ENCODE results near the gene MYL7. TPM values are rescaled to one million over a fixed set of nuclear protein-coding genes. Genes with fewer than 3 reads are reported as not detected.

The MYL7 gene
- total RNA-seq, 1 experiment from 2014 or later, result not detected

GRCh38 chr7:44145479-44145968 is 4.4 kb upstream of the MYL7 start:
- no peaks in the 10 kb centered on the region for H3K36me3 ChIP-seq (ENCODE audit: control insufficient read depth, insufficient read depth, low read length)
- CTCF ChIA-PET, result no interaction called here
- BruUV-seq (replicated peaks), result no TSS peak
- in situ Hi-C loops (cut with HindIII; ENCODE audit: low pct_unique_long_range_greater_than_20kb, low sequenced_read_pairs) (no loop called here), intact Hi-C loops (cut with micrococcal nuclease; ENCODE audit: unreplicated experiment) (no loop called here)
- H3K27ac ChIP-seq (ENCODE audit: low read length), result no peak overlapping the region
- H3K27me3 ChIP-seq (ENCODE audit: control insufficient read depth, insufficient read depth, low read length), result no peaks in the 10 kb centered on the region
- H3K4me1 ChIP-seq (ENCODE audit: control insufficient read depth, insufficient read depth, low read length), result no peaks in the 10 kb centered on the region
- H3K9me3 ChIP-seq (ENCODE audit: control insufficient read depth, insufficient read depth, low read depth, low read length), result no peaks in the 10 kb centered on the region
- no peak for TF ChIP-seq TCF7L2 (IDR thresholded peaks at IDR 0.05; ENCODE audit: low read depth, low read length)
- TF ChIP-seq POLR2AphosphoS5 (IDR thresholded peaks at IDR 0.05; ENCODE audit: low read depth, low read length), result no peak
- no peak for TF ChIP-seq REST (IDR thresholded peaks at IDR 0.05; ENCODE audit: insufficient read depth in 1 of 2, low read depth in 2 of 2, low read length in 1 of 2)
- no peak for TF ChIP-seq CTCF (IDR thresholded peaks at IDR 0.05)
- no peak for TF ChIP-seq SIN3A (IDR thresholded peaks at IDR 0.05; ENCODE audit: borderline replicate concordance, insufficient read depth, low read depth, low read length)
- DNase-seq (ENCODE audit: low read depth, low spot score) (no peak), ATAC-seq (no peak)
- peak overlapping the region in 1 of 2 experiments; percentile 23; a peak in 2 of 4 replicates for H3K4me3 ChIP-seq (ENCODE audit: low read depth in 2 of 2, low read length in 2 of 2)
- POLR2A ChIA-PET, result no interaction called here

- TF ChIP-seq CTCF (IDR thresholded peaks at IDR 0.05), result no peak
- no peak for TF ChIP-seq POLR2AphosphoS5 (IDR thresholded peaks at IDR 0.05; ENCODE audit: low read depth, low read length)
- no peak for TF ChIP-seq SIN3A (IDR thresholded peaks at IDR 0.05; ENCODE audit: borderline replicate concordance, insufficient read depth, low read depth, low read length)
- TF ChIP-seq TCF7L2 (IDR thresholded peaks at IDR 0.05; ENCODE audit: low read depth, low read length), result no peak
- no peak for TF ChIP-seq REST (IDR thresholded peaks at IDR 0.05; ENCODE audit: insufficient read depth in 1 of 2, low read depth in 2 of 2, low read length in 1 of 2)
- H3K36me3 ChIP-seq (ENCODE audit: control insufficient read depth, insufficient read depth, low read length), result no peaks in the 10 kb centered on the region
- no TSS peak for BruUV-seq (replicated peaks)
- H3K27me3 ChIP-seq (ENCODE audit: control insufficient read depth, insufficient read depth, low read length), result no peaks in the 10 kb centered on the region
- no peak overlapping the region for H3K27ac ChIP-seq (ENCODE audit: low read length)
- DNase-seq (ENCODE audit: low read depth, low spot score) (no peak), ATAC-seq (no peak)
- H3K4me1 ChIP-seq (ENCODE audit: control insufficient read depth, insufficient read depth, low read length), result no peaks in the 10 kb centered on the region
- H3K4me3 ChIP-seq (ENCODE audit: low read depth in 2 of 2, low read length in 2 of 2), result no peak overlapping the region
- POLR2A ChIA-PET, result no interaction called here
- in situ Hi-C loops (cut with HindIII; ENCODE audit: low pct_unique_long_range_greater_than_20kb, low sequenced_read_pairs), result no loop called here
- H3K9me3 ChIP-seq (ENCODE audit: control insufficient read depth, insufficient read depth, low read depth, low read length), result no peaks in the 10 kb centered on the region
- intact Hi-C loops (cut with micrococcal nuclease; ENCODE audit: unreplicated experiment), result no loop called here
- CTCF ChIA-PET, result no interaction called here
Measured at GRCh38 chr7:44144968-44145478, 3.9 kb upstream of the MYL7 start.

Measured in Panc1 (cell line).